GM12878 (cell line): Measurements from ENCODE around the gene ELK4. TPM values are rescaled to one million over a fixed set of nuclear protein-coding genes. Genes with fewer than 3 reads are reported as not detected.

Experiments
- BRCA1 ChIP-seq: IDR thresholded peaks from 2 replicates; pipeline ENCODE4 v1.6.1; 2011; ENCODE audit warnings: low read depth, low read length, improper control_type of control experiment
- CBFB ChIP-seq: IDR thresholded peaks from 2 replicates; pipeline ENCODE4 v1.6.1; 2016; ENCODE audit warnings: antibody characterized with exemption, low read depth
- CREM ChIP-seq: IDR thresholded peaks from 2 replicates; pipeline ENCODE4 v1.6.1; 2014; ENCODE audit warnings: antibody characterized with exemption, low read depth
- E4F1 ChIP-seq: fragments of 450-650 bp; IDR thresholded peaks from 2 replicates; pipeline ENCODE4 v1.6.1; 2018; ENCODE audit warnings: borderline replicate concordance, mild to moderate bottlenecking; ENCODE audit not compliant: partially characterized antibody
- ELK1 ChIP-seq: IDR thresholded peaks from 2 replicates; pipeline ENCODE4 v1.6.1; 2012; ENCODE audit warnings: low read depth, low read length, improper control_type of control experiment
- HCFC1 ChIP-seq: fragments of 150-350 bp; IDR thresholded peaks from 2 replicates; pipeline ENCODE4 v1.6.1; 2014; ENCODE audit warnings: low read length
- HDGF ChIP-seq: fragments of 450-650 bp; IDR thresholded peaks from 2 replicates; pipeline ENCODE4 v1.6.1; 2016; ENCODE audit warnings: antibody characterized with exemption
- IKZF1 ChIP-seq: fragments of 450-650 bp; conservative IDR thresholded peaks from 2 replicates; pipeline ENCODE4 v1.6.1; 2017; ENCODE audit warnings: antibody characterized with exemption, mild to moderate bottlenecking
- KDM1A ChIP-seq: fragments of 200-600 bp; sonication (generic); IDR thresholded peaks from 2 replicates; pipeline ENCODE4 v1.6.1; 2016; ENCODE audit warnings: borderline replicate concordance
- MEF2A ChIP-seq: IDR thresholded peaks from 2 replicates; pipeline ENCODE4 v1.6.1; 2011; ENCODE audit warnings: low read depth, mild to moderate bottlenecking, low read length, moderate library complexity; ENCODE audit not compliant: insufficient read depth
- NBN ChIP-seq: fragments of 450-650 bp; IDR thresholded peaks from 2 replicates; pipeline ENCODE4 v1.6.1; 2016
- NR2C1 ChIP-seq: fragments of 450-650 bp; IDR thresholded peaks from 2 replicates; pipeline ENCODE4 v1.6.1; 2017; ENCODE audit warnings: antibody characterized with exemption, mild to moderate bottlenecking, moderate library complexity
- PAX5 ChIP-seq: IDR thresholded peaks from 2 replicates; pipeline ENCODE4 v1.6.1; 2011; ENCODE audit warnings: low read depth, low read length, borderline replicate concordance
- POLR2A ChIP-seq: IDR thresholded peaks from 2 replicates; pipeline ENCODE4 v1.6.1; 2011; ENCODE audit warnings: low read depth, mild to moderate bottlenecking, low read length
- POLR2AphosphoS2 ChIP-seq: IDR thresholded peaks from 2 replicates; pipeline ENCODE4 v1.6.1; 2011; ENCODE audit warnings: low read depth, mild to moderate bottlenecking, low read length, improper control_type of control experiment, moderate library complexity
- RAD51 ChIP-seq: fragments of 450-650 bp; IDR thresholded peaks from 2 replicates; pipeline ENCODE4 v1.6.1; 2016; ENCODE audit warnings: moderate library complexity, mild to moderate bottlenecking, inconsistent platforms
- SMAD5 ChIP-seq: IDR thresholded peaks from 2 replicates; pipeline ENCODE4 v1.6.1; 2016; ENCODE audit warnings: antibody characterized with exemption, low read depth
- TAF1 ChIP-seq: IDR thresholded peaks from 2 replicates; pipeline ENCODE4 v1.6.1; 2011; ENCODE audit warnings: mild to moderate bottlenecking, low read depth, low read length, borderline replicate concordance
- ZNF592 ChIP-seq: fragments of 450-650 bp; IDR thresholded peaks from 2 replicates; pipeline ENCODE4 v1.6.1; 2017; ENCODE audit warnings: mild to moderate bottlenecking, moderate library complexity
- polyA plus RNA-seq, 11 experiments: library from polyadenylated mRNA; depleted of rRNA in 4 of 11; unstranded in 6 of 11; stranded (reverse) in 5 of 11; fragments of >200 nt; fragmentation: Nextera tagmentation in 4 of 11; fragmentation: Illumina TruSeq in 1 of 11; extraction: Ambion mirVana in 4 of 11; extraction: Trizol in 1 of 11; gene quantifications; 1 replicate in 1 of 11; 2 replicates in 10 of 11; pipeline versions ENCODE4 v1.2.1 to v1.2.3, GENCODE V29; 2011 to 2016; ENCODE audit warnings: inconsistent platforms in 2 of 11, missing spikeins in 2 of 11, low read depth in 1 of 11
- total RNA-seq, 4 experiments: library from RNA; depleted of rRNA in 3 of 4; stranded (reverse); fragments of >200 nt in 3 of 4; fragmentation: Illumina TruSeq in 1 of 4; extraction: Trizol in 1 of 4; gene quantifications; 2 replicates each; pipeline versions ENCODE4 v1.2.1 to v1.2.3, GENCODE V29; 2013 to 2021

The ELK4 gene
- total and polyA plus RNA-seq, 10 of the 15 experiments (the other 5 are each of a cell fraction or from before 2014, with no cell fraction given), result 5.2 to 71.5 (median 18.5) TPM

DNA sequence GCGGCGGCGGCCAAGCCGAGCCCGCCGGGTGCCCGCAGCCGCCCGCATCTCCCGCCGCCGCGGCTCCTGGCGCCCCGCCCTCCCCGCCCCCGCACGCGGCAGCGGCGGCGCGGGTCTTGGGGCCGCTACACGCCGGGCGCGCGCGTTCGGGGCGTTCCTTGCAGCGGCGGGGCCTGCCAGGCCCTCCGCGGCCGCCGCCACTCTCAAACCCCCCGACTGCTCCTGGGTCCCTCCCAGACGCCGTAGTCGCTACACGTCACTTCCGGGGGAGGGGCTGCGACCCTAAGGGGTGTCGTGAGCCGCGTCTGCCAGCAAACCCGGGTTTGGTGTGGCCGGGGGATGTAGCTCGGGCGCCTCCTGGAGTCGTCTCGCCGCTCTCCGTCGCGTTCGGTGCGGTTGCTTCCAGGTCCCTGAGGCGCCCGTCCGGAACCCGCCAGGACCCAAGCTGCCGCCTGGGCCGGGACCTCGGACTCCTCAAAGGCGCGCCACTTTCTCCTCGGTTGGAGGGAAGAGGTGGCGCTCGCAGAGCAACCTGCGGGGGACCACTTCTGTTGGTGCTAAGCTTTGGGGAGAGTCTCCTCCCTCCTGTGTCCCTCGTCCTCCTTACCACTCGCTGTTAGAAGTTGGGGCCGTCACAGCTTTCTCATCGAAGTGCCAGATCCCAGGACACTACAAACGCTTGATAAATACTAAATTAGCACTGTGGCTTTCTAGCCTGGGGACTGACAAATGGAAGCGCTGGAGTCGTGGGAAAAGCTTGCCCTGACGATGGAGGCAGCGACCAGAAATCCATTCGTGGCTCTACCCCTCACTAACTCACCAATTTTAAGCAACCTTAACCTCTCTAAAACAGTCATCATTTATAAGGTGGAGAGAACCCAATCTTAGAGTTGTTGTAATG, at the start of gene ELK4 (continued):
- TF ChIP-seq ZNF592, result peak; percentile 70; the same call in 1 of the 2 replicates
- peak; percentile 78; the same call in 1 of the 2 replicates for TF ChIP-seq TAF1
- peak; percentile 87 for TF ChIP-seq NBN
- TF ChIP-seq HCFC1, result peak; percentile 61; the same call in 1 of the 2 replicates
- no peak for TF ChIP-seq BRCA1
- peak; percentile 71; the same call in 1 of the 2 replicates for TF ChIP-seq SMAD5
- TF ChIP-seq POLR2AphosphoS2, result peak; percentile 87
- TF ChIP-seq RAD51, result no peak
- TF ChIP-seq PAX5, result peak; percentile 85; the same call in 1 of the 2 replicates
- TF ChIP-seq CBFB, result peak; percentile 68
- peak; percentile 96 for TF ChIP-seq CREM
- TF ChIP-seq E4F1, result peak; percentile 53
- TF ChIP-seq ELK1, result peak; percentile 95
- TF ChIP-seq NR2C1, result 0 out of 2 replicates have a peak, but pooled peaks have one; percentile 40
- peak; percentile 93 for TF ChIP-seq POLR2A
- peak; percentile 78; the same call in 1 of the 2 replicates for TF ChIP-seq HDGF
- peak; percentile 62; the same call in 1 of the 2 replicates for TF ChIP-seq MEF2A
- peak; percentile 81 for TF ChIP-seq IKZF1
- no peak for TF ChIP-seq KDM1A
